COR-L47 (cell line): ENCODE measurements around the gene ILKAP.

ENCODE experiments used
- DNase-seq: peaks from one replicate; lab custom pipeline; 2025; lab: John Stamatoyannopoulos, UW

The ILKAP gene

DNA sequence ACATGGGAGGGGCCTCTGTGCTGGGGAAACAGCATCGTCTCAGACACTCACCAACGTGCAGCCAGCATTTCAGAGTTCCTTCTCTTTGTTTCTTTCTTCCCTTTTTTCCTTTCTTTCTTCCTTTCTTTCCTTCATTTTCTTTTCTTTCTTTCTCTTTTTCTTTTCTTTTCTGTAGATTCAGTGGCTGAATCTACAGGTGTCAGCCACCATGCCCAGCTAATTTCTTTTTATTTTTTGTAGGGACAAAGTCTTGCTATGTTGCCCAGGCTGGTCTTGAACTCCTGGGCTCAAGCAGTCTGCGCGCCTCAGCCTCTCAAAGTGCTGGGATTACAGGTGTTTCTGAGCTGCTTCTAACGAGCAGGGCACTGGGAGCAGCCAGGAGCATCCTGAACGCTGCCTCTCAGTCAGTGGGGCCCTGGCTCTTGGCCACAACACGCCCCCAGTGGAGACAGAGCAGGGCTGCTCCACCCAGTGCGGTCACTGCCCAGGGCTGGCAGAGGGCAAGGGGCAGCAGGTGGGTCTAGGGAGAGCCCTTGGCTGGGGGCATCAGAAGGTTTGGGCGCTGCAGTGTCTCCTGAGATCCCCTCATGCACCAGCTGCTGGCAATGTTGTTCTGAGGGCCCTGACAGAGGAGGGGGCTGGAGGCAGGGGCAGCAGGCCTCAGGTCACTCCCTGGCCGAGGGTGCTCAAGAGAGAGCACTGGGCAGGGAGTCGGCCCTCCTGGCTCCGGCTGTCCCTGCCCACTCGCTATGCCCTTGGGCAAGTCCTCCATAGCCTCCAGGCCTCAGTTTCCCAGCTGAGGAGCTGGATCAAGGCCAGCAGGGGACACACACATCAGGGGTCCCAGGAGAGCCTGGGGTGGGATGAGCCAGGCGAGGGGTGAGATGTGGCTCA, 69.7 kb downstream of the ILKAP start:
- DNase-seq: no peak

DNA sequence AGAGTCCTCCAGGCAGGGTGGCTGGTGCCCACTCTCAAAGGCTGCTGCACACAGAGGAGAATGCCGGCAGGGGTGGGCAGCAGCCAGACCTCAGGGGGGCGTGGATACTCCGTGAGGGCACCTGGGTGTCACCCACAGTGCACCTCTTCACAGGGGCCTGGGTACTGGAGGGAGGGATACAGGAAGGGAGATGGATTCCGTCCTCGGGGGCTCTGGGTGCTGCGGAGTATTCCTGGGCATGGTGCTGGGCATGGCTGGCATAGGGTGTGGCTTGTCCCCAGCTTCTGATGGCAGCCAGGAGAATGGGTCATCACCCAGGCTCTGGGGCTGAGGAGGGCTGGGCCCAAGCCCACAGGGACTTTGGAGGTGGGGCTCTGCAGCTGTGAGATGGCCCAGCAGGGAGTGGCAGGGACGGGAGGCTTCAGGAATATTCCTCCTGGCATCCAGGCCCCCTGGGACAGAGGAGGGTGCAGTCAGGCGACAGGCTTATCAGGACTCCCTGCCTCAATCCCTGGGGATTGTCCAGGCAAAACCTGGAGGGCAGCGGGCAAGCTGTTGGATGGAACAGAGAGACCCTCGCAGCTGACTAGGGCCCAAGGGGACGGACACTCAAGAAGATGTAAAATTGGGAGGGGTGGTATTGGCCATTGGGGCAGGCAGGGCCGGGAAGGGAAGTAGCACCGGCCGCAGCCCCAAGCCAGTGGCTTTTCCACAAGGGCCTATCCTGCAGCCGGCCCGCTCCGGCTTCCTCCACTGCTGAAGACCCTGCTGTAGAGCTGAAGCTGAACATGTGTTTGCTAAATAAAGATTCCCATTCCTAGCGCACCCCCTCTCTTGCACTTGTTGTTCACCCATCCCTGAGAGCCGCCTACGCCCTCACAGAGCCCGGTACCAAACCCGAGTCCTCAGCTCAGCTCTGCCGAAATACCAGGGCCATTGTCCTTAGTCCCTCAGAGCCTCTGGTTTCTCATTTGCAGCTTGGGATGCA, 70.7 kb downstream of the ILKAP start:
- no peak for DNase-seq

DNA sequence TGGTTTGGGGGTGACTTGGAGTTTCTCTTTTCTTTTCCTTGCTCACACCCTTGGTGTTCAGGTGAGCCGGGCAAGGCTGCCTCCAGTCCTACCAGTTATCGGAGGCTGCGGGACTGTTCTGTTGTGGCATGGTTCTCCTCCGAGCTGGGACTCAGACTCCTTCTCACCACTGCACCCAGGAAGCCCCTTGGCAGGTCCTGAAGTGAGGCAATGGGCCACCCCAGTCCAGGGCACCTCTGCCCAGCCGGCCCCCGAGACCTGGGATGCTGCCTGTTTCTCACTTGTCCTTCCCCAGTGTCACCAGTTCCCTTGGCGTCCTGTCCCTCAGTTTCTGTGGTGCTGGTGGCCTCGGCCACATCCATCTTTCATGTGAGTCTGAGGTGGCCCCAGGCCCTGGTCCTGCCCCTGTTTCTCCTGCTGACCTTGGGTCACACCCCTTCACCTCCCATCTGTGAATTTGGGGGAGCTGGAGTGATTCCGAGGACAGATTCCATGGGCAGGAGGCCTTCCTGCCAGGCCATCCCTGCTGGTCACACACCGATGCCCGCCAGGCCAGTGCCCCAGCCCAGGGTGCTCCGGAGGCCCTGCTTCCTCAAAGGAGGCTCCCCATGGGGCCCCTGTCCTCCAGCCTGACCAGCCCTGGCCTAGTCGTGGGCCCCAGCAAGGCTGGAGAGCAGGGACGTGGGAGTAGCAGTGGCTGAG, 71.6 kb downstream of the ILKAP start:
- no peak for DNase-seq

DNA sequence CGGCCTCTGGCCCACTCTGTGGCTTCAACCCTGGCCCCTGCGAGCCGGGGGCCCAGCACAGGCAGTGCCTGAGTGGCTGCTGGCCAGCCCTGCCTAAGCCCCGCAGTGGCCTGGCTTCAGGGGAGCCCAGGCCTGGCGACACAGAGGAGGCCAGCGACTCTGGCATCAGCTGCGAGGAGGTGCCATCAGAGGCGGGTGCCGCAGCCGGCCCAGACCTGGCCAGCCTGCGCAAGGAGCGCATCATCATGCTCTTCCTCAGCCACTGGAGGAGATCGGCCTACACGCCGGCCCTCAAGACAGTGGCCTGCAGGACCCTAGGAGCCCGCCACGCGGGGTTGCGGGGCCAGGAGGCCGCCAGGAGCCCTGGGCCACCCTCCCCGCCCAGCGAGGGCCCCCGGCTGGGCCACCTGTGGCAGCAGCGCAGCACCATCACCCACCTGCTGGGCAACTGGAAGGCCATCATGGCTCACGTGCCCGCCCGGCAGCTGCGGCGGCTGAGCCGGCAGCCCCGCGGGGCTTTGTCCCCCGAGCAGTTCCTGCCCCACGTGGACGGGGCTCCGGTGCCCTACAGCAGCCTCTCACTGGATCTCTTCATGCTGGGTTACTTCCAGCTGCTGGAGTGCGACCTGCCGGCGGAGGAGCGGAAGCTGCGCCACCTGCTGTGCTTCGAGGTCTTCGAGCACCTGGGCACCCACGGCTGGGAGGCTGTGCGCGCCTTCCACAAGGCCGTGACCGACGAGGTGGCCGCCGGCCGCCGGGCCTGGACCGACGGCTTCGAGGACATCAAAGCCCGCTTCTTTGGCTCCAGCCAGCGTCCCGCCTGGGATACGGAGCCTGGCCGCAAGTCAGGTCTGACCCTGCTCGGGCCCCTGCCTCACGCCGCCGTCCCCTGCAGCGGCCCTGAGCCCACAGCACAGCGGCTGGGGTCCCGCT, 72.5 kb downstream of the ILKAP start:
- DNase-seq: no peak

DNA sequence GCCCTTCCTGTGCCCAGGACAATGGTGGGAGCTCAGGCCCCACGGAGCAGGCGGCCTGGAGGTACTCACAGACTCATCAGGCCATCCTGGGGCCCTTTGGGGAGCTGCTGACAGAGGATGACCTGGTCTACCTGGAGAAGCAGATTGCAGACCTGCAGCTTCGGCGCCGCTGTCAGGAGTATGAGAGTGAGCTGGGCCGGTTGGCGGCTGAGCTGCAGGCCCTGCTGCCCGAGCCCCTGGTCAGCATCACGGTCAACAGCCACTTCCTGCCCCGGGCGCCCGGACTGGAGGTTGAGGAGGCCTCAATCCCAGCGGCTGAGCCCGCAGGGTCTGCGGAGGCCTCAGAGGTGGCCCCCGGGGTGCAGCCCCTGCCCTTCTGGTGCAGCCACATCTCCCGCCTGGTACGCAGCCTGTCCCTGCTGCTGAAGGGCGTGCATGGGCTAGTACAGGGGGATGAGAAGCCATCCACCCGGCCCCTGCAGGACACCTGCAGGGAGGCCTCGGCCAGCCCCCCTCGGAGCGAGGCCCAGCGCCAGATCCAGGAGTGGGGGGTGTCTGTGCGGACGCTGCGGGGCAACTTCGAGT, 73.3 kb downstream of the ILKAP start:
- no peak for DNase-seq

DNA sequence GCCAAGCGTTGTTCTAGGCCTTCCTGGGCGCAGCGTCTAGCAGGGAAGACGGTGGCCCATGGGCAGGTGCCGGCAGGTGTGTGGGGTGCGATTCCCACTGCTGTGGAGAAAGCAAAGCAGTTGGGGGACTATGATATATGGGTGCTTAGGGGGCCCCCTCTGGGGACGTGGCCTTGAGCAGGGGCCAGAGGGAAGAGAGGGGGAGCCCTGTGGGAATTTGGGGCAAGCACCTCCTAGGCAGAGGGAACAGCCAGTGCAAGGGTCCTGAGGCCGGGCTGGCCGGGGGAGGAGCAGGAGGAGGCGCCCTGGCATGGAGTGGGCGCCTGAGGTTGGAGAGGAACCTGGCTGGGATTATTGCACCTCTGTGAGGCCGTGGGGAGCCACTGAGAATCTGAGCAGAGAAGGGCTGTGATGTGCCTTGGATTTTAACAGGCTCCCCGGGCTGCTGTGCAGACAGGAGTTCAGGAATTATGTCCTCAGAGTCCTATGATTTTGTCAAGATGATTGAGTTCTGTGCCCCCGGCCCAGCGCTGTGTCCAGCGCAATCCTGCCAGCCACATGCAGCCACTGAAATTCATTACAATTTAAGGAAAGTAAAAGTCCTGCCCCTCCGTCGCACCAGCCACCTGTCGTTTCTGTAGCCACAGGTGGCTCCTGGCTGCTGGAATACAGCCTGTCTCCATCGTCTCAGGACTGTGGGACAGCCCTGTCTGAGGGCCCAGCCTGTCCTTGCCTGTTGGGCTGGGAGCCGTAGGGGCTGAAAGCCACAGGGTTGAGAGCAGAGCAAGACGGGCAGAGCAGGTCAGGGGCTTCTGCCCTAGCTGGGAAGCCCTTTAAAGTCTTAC, 74.1 kb downstream of the ILKAP start:
- DNase-seq: no peak

DNA sequence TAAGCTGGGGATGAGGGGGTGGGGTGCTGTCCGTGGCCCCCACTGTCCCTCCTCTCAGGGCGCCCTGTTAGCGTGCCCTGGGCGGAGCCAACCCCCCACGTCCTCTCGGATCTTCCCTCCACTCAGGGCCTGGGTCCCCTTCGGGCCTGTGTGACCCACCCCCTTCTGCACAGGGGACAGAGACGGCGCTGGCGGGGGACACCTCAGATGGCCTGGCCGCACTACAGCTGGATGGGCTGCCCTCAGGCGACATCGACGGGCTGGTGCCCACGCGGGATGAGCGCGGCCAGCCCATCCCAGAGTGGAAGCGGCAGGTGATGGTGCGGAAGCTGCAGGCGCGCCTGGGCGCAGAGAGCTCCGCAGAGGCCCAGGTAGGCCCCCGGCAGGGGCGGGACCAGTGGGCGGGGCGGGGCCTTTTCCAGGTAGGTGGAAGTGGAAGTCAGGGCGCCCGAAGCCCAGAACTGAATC, 74.9 kb downstream of the ILKAP start:
- no peak for DNase-seq

DNA sequence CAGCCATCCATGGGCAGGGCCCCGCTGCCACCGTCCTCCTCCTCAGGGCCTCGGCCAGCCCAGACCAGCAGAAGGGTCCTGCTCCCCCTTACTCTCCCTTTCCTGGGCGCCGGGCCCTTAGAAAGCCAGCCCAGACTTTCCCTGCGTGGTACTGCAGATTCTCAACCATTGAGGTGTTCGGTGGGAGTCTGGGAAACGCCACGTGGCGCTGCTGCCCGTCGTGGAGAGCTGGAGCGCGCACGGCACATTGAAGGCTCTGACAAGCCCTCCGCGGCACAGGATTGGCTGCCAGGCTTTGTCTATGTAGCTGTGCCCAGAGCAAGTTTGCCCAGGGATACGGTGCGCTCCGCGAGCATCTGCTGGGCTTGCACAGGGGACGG, 75.4 kb downstream of the ILKAP start:
- DNase-seq: no peak

DNA sequence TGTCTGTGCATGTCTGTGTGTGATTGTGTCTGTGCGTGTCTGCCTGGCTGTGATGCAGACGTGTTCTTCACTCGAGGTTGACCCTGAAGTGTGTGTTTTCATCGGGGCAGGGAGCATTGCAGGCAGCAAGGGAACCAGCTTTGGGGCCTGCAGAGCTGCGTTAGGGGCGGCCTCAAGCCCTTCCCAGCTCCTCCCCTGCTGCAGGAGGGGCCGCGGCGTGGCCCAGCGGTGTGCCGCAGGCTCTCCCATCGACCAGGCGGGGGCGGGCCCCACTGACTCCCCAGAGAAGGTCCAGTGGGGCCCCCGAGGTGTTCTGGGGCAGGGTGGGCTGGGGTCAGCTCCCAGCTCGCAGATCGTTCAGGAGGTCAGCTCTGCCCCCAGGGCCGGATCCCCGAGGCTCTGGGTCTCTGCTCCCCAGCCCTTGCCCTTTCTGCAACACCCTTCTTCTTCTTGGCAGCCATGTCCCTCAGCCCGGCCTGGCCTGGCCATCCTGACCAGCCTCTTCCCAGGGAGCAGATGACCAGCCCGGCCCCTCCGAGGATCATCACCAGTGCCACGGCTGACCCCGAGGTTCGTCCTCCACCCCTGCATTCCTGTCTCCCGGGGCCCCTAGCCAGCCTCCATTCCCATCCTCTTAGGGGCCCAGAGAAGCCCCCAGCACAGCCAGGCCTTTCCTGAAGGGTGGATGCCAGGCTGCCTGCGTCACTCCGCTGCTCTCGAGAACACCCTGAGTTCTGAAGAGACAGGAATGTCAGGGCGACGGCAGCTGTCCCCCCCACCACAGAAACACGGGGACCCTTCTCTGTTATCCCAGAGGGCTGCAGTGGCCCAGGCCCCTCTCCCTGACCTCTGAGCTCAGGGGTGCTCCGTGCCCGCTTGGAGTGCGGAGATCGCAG, 76.1 kb downstream of the ILKAP start:
- no peak for DNase-seq

DNA sequence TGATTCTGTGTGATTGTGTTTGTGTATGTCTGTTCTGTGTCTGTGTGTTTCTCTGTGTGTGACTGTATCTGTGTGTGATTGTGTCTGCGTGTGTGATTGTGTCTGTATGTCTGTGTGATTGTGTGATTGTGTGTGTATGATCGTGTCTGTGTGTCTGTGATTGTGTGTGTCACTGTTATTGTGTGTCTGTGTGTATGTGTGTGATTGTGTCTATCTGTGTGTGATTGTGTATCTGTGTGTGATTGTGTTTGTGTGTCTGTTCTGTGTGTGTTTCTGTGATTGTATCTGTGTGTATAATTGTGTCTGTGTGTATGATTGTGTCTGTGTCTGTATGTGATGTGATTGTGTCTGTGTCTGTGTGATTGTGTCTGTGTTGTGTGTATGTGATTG, 76.7 kb downstream of the ILKAP start:
- DNase-seq: no peak

DNA sequence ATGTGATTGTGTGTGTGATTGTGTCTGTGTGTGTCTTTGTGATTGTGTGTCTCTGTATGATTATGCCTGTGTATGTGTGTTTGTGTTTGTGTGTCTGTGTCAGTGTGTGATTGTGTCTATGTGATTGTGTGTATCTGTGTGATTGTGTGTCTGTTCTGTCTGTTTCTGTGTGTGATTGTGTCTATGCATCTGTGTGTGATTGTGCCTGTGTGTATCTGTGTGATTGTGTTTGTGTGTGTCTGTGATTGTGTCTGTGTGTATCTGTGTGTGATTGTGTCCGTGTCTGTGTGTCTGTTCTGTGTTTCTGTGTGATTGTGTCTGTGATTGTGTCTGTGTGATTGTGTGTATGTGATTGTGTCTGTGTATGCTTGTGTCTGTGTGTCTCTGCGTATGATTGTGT, 77.2 kb downstream of the ILKAP start:
- DNase-seq: no peak

DNA sequence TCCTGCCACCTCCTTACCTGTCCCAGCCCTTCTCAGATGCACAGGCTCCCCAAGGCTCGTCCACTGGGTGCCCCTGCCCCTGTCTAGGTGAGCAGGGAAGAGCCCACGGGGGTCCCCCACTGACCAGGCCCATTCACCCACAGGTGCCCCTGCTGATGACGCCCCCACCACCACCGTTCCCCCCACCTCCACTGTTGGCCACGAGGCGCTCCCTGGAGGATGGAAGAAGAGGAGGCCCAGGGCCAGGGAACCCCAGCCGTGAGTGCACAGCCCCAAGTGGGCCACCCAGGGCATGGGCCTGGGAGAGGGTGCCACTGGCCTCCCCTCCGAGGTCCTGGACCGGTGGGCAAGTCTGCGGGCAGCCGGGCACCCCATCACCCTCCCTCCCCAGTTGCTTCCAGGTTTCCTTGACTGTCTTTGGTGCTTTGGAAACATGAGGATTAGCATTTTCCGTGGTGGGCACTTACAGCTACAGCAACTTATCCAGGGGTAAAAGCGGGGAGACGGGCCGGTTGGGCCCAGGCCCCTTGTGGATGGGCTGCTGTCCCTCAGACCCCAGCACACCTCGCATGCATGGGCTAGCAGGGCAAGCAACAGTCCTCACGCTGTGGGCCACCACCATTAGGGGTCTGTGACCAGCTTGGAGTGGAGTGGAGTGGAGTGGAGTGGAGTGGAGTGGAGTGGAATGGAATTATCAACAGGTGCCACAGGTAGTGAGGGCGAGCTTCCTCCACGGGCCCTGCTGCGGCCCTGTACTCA, 78.2 kb downstream of the ILKAP start:
- DNase-seq: no peak

DNA sequence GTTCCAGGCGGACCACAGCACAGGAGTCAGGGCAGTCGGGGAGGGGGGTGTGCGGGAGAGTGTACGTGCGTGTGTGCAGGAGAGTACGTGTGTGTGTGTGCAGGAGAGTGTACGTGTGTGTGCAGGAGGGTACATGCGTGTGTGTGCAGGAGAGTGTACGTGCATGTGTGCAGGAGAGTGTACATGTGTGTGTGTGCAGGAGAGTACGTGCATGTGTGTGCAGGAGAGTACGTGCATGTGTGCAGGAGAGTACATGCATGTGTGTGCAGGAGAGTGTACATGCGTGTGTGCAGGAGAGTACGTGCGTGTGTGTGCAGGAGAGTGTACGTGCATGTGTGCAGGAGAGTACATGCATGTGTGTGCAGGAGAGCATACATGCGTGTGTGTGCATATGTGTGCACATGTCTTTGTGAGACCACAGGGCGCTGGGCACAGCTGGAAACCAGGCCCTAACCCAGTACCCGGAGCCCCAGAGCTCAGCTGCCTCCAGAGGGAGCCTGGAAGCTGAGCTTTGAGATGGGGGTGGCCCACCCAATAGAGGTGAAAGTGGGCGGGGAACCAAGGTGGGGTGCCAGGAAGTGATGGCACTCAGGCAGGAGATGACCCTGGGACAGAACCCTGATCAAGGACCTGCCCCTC, 78.9 kb downstream of the ILKAP start:
- DNase-seq: no peak

DNA sequence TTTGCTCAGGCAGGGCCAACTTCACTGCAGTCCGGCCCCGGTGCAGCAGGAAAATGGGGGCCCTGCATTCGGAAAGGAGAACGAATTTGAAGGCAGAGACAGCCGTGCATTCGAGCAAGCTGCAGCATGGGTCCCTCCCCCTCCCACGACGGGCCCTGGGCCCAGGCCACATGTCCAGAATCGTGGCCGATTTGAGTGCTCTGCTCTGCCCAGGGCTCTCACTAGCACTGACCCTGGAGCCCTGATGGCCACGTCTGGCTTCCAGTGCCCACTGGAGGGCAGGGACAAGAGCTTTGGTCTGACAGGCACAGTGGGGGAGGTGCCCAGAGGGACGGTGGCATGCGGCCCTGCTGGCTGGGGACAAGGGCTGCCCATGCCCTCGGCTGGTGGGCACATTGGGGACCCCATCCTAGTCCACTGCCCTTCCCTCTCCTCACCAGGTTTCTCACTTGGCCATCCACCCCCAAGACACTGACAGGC, 79.5 kb downstream of the ILKAP start:
- DNase-seq: no peak

DNA sequence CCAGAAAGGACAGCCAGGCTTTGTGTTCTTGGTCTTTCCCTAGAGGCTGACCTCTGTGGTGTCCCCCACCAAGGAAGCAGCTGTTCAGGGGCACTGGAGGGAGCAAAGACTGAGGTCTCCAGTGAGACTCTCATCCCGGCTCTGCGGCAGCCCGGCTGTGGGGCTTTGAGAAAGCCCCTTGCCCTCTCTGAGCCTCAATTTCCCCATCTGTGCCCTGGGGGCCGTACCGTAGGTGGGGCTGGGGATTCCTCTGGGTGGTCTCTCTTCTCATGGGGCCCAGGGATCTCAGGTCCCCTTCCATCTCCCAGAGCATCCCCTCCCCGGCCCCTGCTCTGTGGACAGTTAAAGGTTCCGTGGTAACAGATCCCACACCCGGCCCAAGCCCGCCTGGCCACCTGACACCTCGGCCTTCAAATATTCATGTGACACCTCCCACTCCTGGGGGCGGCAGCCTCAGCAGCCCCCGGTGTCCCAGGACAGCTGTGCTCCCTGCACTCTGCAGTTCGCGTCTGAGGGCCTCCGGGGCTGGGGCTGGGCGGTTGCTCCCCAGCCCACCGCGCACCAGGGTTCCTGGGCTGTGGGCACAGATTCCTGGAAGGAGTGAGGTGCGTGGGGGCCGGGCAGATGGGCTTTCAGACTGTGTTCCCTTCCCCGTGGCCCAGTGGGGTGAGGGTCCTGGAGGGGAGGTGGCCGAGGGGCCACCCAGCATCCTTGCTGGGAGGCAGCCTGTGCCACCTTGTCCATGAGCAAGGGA, 80.1 kb downstream of the ILKAP start:
- no peak for DNase-seq
